AG09319 (cell line): Measurements from ENCODE around the gene IFT25.
A peak's percentile ranks its signal among the peaks of the same experiment; 100 is the strongest.

Experiments used
- DNase-seq: peaks from one replicate; pipeline ENCODE4 v3.0.0-alpha.2; 2010; ENCODE audit warnings: low read depth; ENCODE audit errors: extremely low read depth
- CTCF ChIP-seq: IDR thresholded peaks from 2 replicates; pipeline ENCODE4 v1.5.1; 2011; ENCODE audit warnings: low read depth, mild to moderate bottlenecking, inconsistent platforms, low read length, moderate library complexity

Gene IFT25

DNA sequence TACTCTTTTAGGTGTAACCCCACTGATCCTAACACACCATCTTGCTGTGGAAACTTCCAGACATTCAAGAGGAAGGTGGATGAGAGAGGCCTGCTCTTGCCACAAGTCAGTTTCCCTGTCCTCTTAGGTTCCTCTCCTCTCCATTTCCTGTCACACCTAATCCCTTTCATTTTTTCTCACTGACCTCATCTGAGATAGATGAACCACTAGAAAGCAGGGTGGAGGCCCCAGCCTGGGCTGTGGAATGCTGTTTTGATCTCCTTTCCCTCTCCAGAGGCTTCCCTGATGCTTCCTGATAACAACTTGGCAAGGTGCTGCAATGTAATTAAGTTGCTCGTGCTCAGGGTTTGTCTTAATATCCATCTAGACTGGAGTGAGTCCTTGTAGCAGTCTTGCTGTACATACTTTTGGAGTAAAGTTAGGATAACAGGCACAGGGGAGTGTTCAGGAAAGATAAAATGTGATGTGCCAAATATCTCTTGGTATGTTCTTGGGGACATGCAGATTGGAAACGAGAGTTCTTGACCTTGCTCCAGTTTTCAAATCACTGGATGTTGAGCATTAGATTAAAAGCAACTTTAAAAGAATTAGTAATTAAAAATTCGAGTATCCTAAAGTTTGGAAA is 11.8 kb upstream of the IFT25 start:
- DNase-seq: no peak
- TF ChIP-seq CTCF: no peak

GRCh38 chr1:53956308-53957168 is 11.0 kb upstream of the IFT25 start:
- no peak for TF ChIP-seq CTCF
- no peak for DNase-seq

DNA sequence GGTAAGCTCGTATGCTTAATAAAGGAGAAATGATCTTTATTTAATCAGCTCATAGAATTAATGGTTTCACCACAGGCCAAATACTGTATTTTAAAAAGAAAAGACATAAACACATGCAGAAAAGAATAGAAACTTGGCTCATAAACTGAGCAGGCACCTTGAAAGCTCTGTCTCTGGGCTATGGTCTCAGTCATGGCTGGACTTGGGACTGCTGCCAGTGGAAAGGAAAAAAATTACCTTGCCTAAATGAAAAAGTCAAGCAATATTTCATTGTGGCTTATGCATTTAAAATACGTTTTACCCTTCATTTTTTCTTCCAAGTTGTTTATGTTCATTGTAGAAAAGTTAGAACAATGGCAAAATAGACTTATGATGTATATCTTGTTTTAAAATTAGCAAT is 8.6 kb upstream of the IFT25 start:
- no peak for DNase-seq
- TF ChIP-seq CTCF: no peak

GRCh38 chr1:53951697-53952096 is 6.2 kb upstream of the IFT25 start:
- no peak for DNase-seq
- no peak for TF ChIP-seq CTCF

- peak; percentile 64 for TF ChIP-seq CTCF
- DNase-seq: no peak
These were observed 3.8 kb upstream of the IFT25 start for GRCh38 chr1:53949023-53949990.

DNA sequence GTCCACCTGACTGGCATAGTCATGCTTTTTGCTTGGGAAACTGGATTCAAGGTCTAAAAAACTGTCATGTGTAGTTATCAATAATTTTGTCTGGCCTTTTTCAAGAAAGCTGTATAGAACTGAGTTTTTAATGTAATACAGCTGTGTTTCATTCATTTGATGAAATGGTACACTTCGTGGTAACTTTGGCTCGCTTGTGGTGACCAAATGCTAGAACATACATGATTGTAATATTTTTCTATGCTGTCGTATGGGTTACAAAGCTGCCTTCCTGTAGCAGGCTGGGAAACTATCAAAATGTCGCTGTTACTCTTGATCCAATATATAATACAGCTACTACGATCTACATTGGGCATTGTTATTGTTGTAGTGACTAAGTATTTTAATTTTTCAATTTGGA is 2.8 kb upstream of the IFT25 start:
- DNase-seq: no peak
- no peak for TF ChIP-seq CTCF
